GM18511 (cell line): ENCODE data around the gene RAB3C.
A peak's percentile ranks its signal among the peaks of the same experiment; 100 is the strongest.

ENCODE experiments used
- ATAC-seq: cut with Tn5 transposase; IDR thresholded peaks from one replicate; pipeline ENCODE4 v1.9.1; 2021; ENCODE audit warnings: mild to moderate bottlenecking, moderate library complexity; ENCODE audit not compliant: unreplicated experiment

Gene RAB3C

DNA sequence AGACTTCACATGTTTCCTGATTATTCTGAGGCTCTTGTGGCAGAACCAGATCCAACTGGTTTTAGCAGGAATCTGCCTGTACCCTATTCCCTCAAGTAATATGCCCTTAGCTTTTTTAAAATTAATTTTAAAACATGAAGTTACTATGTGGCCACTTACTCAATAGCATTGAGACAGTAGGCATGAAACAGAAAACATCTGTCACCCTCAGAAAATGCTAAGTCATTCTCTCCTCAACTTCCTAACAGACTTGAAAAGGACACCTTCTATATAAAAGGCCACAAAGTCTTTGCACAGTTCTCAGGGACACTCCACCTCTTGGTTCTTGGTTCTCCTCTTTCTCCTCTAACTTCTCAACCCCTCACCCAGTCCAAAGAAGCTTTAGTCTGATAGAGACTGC lies 277.8 kb downstream of the RAB3C start:
- ATAC-seq, result no peak

DNA sequence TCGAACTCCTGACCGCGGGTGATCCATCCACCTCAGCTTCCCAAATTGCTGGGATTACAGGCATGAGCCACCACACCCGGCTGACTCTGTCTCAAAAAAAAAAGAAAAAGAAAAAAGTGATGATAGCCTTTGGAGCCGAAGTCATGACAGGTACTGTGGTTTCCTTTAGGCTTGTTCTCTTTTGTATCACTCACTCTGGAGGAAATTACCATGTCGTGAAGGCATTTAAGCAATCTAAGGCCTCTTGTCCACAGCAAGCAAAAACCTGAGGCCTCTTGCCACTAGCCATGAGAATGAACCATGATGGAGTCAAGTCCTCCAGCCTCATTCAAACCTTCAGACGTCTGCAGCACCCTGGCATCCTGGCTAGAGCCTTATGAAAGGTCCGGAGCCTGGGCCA lies 286.1 kb downstream of the RAB3C start:
- ATAC-seq, result no peak

DNA sequence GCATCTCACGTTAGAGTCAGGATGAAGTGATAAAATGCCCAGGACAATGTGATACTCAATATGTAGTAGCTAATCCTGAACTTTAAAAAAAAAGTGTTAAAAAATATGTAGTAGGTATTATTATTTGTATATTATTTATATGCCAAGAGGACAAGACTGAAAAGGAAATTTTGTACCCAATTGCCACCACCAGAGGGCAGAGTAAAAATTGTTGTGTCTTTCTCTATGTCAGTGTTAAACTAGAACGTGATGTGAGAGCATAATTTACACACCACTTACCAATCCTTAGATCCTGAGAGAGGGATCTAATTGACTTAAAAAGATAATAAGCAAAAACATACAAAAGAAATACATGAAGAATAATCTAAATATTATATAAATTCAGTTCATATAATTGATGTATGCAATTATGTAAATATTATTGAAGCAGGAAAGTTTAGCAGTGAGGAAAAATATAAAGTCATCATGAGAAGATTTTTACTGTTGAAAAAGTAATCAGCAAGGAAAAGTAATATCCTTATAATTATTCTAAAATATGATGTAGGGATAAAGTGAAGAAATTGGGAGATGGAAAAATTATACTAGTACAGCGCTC lies 288.9 kb downstream of the RAB3C start:
- peak; percentile 74 for ATAC-seq

DNA sequence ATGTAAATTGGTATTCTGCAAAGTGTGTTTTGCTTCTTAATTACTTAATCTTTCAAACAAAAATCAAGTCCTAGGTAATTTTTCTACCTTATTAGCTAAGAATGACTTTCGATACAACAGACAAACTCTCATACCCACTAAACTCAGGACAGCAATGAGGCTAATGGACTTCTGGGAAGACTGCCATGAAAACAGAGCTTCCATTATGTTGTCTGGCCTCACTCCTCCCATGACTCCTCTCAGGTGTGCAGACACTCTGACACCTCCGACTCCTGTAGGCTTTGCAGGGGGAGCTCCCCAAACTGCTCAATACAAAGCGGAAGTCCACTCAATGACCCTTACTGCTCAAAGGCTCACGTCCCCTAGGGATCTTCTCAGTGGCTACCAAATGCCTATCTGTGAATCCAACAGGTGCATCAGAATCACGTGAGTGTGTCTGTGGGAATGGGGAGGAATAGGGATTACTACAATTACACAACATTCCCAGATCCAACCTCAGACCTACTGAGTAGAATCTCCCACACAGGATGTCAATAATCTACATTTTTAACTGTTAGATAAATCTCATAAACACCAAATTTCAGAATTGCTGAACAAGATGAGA lies 289.9 kb downstream of the RAB3C start:
- no peak for ATAC-seq

DNA sequence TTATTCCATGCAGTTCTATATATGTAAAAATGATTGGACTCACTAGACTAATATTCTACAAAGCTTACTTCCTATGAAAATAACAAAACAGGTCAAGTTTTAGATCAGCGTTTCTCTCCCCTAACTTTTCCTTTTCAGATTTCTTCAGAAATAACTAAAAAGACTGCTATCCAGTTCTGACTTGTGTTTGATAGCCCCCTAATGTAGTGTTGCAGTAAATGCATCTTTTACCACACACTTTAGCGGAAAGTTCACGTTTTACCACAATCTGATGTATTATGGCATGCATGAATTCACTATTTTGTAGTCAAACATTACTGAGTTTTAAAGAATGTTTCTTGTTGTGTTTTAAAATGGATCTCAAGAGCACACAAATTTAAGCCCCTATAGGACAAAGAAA lies 292.7 kb downstream of the RAB3C start:
- ATAC-seq, result no peak

DNA sequence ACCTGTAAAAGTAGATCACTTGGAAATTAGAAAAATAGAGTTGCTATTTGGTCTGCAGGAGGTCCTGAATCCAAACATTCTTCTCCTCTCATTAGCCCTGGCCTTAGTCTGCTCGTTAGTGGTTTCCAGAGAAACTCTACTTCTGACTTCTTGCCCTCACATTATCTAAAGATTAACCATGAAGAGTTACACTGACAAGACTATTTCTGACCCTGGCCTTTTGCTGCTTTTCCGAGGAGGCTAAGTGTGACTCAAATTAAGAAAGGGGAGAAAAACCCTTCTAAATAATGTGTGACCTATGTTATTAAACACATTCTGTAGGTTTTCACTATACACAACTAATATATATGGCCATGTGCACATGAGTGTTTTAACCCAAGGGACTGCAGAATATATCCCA lies 302.4 kb downstream of the RAB3C start:
- peak; percentile 64 for ATAC-seq

DNA sequence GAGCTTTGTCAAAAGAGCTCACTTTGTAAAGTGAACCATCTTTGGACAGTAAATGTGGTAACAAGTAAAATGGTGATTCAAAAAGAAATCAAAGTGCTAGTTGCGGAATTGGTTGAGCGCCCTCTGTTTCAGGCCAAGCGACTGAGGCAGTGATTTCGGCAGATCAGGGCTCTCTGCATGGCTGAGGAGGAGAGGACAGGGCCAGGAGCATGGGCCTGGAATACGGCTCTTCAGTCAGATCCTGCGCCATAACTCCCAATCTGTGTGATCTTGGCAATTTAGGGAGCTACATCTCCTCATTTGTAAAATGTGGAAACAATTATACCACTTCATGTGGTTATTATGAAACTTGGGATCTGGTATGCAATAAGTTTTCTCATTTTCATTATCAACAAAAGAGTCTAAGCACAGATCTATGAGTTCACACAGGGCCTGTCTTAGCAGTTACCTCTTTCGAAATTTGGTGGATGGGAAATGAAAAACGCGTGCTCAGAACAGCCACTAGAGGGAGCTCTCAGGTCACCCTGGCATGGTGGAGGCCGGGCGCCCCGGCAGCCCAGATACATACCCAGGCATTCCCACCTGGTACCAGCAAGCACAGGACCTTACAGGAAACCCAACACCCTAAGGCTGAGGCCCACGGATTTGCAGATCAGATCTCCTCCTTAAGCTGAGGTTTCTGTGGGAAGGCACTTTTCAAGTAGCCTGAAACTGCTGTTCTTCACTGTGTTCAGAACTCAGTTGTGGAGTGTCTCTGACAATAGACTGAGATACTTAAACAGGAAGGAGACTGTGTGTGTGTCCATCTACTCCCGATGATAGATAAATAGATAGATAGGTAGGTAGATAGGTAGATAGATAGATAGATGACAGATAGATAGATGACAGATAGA lies 303.7 kb downstream of the RAB3C start:
- ATAC-seq, result peak; percentile 80

DNA sequence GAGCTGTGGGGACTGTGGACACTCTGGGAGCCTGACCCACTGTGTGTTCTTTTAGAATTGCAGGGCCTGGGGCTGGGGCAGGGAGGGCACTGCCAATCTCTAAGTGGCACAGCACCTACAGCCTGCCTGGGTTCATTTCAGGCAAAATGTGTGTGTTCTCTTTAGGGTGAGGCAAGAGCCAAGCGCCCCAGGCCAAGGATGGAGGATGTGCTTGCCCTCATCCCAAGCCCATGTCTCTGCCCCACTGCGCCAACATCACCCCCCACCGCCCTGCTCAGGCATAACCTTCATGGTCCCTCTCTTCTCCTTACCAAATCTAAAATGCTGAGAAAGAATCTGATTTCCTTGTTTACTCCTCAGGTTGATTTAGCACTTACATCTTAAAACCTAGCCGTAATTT lies 304.4 kb downstream of the RAB3C start:
- ATAC-seq, result no peak

DNA sequence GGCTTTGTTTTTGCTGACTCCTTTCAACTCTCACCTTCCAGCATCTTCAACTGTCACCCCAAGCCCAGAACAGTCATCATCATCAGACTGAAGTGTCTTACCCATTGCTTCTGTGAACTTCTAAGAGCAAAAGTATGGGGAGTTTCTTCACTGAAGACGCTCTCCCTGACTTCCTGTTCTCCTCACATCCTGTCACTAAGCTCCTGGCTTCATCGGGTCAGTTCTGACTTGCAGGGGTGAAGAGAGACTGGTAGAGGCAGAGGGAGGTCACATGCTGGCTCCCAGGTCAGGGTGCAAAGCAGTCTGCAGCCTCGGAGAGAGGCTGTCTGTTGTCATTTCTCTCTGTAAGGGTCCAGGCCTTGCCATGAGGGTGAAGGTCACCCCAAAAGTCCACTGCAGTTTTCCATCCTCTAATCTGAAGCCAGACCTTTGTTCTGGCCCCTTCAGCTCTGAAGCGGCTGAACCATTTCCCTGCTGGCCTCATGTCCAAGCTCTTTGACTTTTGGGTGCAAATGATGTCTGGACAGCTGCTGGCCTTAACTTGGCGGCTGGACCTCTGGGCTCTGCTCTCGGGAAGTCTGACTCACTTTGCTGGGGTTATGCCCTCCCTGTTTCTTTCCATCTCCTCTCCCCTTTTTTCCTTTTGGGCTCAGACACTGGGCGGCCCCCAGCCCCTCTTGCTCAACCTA lies 305.0 kb downstream of the RAB3C start:
- no peak for ATAC-seq

DNA sequence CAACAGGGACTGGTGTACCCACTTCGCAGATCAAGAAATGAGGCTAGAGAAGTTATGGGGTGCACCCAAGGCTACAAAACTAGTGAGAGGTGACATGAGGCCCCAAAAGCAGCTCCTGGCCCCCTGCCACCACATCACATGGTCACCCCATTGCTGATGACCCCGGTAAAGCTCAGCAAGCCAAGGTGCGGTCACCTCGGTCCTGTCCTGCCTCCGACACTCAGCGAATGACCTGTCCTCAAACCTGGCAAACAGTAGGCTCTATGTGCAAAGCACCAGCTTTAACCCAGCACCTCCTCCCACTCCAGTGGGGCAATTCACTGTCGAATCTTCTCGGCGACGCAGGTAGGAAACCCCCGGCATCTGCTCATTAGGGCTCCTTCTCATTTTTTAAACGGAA lies 307.4 kb downstream of the RAB3C start:
- no peak for ATAC-seq

DNA sequence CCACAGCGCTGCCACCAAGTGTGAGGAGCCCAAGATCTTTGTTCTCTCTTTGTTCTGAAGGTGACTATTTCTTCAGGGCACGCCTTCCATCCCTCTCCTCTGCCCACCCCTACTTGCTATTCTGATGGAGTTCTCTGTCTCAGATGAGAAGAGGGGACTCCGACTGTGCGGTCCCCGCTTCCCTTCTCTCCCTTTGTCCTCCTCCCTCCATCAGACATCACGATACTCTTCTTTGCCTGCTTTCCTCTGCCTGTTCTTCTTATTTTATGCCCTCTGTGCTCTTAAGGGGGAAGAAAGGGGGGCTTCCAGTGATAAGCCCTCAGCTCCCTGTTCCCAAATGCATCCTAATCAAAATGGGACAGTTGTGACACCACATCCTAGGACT lies 307.8 kb downstream of the RAB3C start:
- ATAC-seq, result no peak

DNA sequence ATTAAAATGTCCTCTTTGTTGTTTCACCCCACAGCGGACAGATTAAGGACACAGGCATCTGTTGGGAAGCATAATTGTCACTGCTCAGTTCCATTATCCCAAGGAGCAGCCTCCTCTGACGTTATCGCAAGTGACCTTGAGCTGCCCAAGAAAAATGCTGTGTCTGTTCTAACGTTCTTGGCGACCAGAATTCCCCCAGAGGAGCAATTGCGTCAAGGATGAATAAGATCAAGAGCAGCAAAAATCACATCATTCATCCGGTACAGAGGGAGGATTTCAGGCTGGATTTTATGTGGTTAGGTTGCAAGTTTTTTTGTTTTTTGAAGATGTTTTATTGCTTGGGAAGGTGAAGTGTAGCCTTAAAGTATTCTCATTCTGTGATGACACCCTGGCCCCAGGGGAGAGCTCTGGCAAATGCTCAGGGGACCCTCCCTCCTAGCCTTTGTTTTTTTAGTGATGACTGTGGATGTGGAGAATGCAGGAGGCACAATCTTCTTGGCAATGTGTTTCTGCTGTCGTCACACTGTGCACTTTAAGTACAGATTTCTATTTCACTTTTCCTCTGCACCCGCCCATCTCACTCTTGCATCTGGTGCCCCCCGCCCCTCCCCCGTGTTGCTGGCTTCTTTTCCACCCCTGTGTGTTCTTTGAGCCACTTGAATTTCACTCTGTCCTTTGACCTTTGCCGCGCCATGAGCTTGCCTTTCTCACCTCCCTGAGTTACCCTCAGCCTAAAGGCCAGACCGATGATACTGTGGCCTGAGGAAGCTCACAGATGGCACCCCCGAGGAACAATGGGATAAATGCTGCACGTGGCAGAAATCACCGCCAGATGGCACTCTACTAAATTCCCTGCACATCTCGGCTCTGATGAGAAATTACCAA lies 308.5 kb downstream of the RAB3C start:
- peak; percentile 61 for ATAC-seq

DNA sequence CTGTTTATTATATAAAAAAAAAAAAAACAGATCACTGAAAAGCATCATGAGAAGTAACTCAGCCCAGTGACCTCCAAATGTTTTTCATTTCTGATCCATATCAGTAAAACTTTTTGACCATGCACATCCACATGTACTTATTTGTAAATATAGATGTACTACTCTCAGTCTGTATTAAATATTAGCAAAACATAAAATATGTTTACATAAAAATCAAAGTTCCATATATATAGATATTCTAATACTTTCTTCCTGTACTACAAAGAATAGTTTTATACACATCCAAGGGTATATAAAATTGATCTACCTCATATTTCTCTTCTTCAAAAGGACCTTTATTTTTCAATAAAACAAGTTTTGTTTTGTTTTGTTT lies 309.1 kb downstream of the RAB3C start:
- ATAC-seq, result no peak

DNA sequence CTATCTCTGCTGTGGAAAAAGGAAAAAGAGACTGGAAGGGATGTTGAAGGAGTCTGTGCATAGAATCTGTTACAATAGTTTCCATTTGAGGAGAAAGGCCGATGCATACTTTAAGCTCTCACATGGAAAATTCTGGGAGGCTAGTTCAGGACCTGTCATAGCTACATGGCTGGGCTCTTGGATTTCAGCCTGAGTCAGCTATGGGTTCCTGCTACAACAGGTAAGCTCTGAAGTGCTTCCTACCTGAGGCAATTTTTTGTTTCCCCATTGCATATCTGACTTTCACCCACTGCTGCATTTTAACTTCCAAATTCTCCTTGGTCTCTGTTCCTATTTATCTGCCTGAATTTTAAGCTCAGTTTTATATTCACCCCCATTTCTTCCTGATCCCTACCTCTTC lies 310.7 kb downstream of the RAB3C start:
- ATAC-seq, result no peak

DNA sequence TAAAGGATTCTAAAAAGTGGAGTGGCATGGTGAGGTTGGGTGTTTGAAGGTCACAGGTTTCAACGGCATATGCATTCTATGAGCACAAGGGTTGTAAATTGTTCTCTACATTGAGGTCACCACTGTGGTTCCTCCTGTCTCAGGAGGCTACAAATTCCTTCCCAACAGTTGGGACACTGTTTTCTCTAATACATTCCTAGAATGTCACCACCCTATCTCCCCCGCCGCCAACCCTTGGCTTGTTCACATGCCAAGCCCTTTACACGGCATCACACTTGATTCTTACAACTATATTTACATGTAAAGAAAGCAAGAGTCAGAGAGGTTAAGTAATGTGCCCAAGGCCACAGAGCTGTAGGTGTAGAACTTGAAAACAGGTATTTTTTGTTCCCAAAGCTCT lies 315.1 kb downstream of the RAB3C start:
- no peak for ATAC-seq

DNA sequence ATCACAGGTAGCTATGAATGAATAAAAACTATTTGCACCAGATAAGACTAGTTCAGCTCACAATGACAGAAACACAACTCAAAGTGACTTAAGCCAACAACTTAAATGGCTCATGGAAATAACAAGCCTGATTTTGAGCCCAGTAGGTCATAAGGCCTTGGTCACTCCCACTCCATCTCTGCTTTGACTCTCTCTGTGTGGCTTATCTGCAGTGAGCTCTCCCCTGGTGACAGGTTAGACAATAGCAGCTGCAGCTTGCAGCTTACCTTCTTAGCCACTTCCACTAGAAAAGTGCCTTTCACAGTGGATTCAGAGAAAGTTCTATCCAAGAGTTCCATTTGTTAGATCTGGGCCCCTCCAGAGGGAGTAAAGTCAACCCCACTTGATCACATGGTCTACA lies 315.7 kb downstream of the RAB3C start:
- ATAC-seq, result no peak

DNA sequence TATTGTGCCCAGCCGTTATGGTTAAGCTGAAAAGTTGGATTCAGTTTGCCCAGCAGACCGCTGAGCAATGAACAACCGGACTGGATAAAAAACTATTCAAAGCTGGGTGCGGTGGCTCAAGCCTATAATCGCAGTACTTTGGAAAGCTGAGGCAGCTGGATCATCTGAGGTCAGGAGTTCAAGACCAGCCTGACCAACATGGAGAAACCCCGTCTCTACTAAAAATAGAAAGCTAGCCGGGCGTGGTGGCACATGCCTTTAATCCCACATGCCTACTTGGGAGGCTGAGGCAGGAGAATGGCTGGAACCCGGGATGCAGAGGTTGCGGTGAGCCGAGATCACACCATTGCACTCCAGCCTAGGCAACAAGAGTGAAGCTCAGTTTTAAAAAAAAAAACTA lies 318.4 kb downstream of the RAB3C start:
- no peak for ATAC-seq

DNA sequence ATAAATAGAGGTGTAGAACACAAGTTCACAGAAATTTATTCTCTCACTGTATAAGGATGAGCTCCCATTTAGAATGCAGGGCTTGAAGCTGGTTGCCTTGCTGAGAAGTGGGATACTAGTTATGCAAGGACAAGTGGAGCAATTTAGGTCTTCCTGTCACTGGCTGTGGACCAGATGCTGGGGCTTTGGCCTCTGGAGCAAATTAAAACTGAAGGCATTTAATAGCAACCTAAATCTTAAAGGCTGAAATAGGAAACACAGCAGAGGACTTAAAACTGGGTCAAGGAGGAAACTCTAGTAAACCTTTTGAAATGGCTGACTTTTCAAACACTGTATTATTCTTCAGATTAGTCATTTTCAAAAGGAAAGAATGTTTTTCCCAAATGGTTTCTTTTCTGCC lies 319.4 kb downstream of the RAB3C start:
- no peak for ATAC-seq

DNA sequence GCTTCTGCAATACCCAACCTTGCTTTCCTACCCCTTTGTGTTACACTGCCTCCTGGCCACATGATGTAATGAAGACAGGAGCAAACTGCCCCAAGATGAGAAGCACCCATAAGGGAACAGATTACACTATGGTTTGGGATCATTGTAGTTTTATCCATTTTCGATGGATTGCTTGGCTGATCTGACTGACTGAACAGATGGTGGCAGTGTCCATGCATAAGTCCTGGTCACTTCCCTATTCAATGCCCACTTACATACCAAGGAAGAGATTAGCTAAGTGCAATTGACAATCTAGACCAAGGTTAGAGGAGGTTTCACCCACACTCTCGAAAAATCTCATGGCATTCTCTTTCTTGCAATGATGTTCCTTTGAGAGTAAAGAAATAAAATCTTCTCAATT lies 319.9 kb downstream of the RAB3C start:
- ATAC-seq, result no peak

DNA sequence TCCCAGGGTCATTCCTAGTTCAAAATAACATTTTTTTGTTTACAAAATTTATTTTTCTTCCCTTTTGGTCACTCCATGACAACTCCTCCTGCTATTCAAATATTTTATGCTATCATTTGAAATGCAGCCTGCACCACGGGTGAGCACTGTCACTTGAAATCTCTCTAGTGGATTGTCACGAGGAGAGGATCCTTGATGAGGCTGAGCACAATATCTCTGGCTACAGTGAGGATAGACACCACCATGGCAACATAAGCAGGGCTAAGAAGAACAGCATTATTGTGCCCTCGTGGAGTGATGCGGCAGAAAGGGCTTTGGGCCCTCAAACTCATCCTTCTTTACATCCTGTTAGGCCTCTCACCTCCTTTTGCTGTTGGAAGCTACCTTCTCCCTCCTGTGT lies 321.9 kb downstream of the RAB3C start:
- ATAC-seq, result no peak

DNA sequence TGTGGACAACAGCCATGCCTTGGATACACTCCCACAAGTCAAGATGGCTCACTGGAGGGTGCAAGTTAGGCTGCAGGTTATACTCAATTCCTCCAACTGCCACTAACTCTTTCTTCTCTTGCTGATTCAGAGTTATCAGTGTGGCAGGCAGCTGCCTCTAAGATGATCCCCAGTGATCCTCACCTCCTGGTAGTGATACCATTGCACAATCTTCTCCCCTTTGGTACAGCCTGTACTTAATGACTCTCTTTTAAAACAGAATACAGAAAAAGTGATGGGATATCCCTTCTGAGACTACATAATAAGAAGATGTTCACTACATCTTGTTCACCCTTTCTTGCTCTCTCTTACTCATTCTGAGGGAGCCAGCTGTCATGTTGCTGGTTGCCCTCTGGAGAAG lies 323.1 kb downstream of the RAB3C start:
- no peak for ATAC-seq
